ENCODE measurements around the gene GLUL. TPM values are rescaled to one million over a fixed set of nuclear protein-coding genes. Genes with fewer than 3 reads are reported as not detected.
A peak's percentile ranks its signal among the peaks of the same experiment; 100 is the strongest.

GLUL gene
- total RNA-seq, 1 donor from 2014 or later: 175 TPM

DNA sequence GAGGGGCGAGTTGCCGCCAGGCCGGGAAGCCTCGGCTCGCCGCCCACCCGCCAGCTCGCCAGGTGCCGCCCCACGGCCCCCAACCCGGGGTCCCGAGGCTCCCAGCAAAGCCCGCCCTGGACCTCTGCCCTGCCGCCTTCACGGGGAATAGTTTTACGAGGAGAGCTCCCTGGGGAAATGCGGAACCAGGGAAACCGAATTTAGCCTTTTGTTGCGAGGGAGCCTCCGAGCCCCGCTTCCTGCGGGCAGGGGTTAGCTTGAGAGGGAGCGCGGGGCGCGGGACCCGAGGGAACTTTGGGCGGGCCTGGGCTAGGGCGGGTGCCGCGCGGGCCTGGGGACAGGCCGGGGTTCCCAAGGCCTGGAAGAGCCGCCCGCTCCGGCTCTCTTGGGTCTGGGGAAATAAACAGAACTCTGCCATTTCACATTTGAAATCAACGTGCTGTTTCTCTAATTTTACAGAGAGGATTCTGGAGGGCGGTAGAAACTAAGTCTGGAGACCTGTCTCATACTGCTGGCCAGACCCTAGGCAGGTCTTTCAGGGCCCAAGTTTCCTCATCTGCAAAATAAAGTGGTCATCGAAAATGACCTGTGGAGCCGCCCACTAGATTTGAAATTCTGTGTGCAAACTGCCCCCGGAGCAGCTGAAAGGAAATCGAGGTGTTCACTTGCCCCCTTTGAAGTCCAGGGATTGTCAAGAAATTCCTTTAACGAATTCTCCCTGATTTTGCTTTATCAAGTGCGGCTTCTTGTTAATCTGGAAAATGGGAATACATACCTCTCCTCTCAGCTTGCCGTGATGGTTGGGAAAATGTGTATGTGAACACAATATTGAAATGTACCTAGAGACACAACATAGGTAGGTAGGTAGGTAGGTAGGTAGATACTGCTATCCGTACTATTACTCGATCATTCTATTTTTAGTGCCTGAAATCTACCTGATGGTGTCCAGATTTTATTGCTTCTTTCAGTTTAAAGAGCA, 749 bp upstream of the GLUL start:
- Histone ChIP-seq H3K4me3 (ENCODE audit: low read depth, low read length) (peak overlapping the region; percentile 87), H3K27me3 (ENCODE audit: control insufficient read depth, insufficient read depth, low read length) (no peaks in the 10 kb centered on the region), H3K36me3 (ENCODE audit: control insufficient read depth, insufficient read depth, low read length) (no peaks in the 10 kb centered on the region)
- TF ChIP-seq, protein P1, sequence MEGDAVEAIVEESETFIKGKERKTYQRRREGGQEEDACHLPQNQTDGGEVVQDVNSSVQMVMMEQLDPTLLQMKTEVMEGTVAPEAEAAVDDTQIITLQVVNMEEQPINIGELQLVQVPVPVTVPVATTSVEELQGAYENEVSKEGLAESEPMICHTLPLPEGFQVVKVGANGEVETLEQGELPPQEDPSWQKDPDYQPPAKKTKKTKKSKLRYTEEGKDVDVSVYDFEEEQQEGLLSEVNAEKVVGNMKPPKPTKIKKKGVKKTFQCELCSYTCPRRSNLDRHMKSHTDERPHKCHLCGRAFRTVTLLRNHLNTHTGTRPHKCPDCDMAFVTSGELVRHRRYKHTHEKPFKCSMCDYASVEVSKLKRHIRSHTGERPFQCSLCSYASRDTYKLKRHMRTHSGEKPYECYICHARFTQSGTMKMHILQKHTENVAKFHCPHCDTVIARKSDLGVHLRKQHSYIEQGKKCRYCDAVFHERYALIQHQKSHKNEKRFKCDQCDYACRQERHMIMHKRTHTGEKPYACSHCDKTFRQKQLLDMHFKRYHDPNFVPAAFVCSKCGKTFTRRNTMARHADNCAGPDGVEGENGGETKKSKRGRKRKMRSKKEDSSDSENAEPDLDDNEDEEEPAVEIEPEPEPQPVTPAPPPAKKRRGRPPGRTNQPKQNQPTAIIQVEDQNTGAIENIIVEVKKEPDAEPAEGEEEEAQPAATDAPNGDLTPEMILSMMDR (IDR thresholded peaks at IDR 0.05; ENCODE audit: insufficient read depth, low read length, poor library complexity, severe bottlenecking): no peak
- DNase-seq (ENCODE audit: low read depth): no peak

DNA sequence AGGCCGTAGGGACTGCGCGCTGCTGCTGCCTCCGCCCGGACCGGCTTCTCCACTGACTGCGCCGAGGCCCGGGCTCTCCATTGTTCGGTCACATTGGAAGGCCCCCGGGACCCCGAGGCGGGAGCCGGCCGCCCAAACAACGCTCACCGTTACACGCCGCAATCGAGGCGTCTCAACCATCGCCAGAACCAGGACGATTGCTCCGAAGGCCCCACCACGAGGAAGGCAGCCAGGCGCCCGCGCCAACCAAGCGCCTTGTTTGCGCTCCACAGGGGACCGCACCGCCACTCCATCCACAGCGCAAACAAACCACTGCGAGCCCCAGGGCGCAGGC, 595 bp downstream of the GLUL start:
- Histone ChIP-seq H3K4me3 (ENCODE audit: low read depth, low read length) (peak overlapping the region; percentile 87), H3K36me3 (ENCODE audit: control insufficient read depth, insufficient read depth, low read length) (no peaks in the 10 kb centered on the region), H3K27me3 (ENCODE audit: control insufficient read depth, insufficient read depth, low read length) (no peaks in the 10 kb centered on the region)
- TF ChIP-seq, protein P1 (IDR thresholded peaks at IDR 0.05; ENCODE audit: insufficient read depth, low read length, poor library complexity, severe bottlenecking): no peak
- no peak for DNase-seq (ENCODE audit: low read depth)

DNA sequence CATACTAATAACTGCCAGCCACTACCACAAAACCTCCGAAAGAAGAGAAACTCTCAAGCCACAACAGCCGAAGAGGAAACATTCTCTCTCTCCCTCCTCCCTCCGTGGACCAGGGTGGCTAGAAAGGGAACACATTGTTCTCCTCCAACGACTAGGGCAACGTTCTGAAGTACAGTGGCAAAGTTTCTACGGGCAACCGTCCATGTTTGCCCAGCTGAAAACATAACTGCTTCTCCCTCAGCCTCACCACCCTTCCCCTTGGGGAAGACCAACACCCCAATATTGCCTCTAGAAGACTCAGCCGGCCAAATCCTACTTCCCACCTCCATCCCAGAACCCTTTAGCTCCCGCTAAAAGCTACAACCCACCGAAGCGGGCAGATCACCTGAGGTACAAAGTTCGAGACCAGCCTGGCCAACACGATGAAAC, 2.0 kb downstream of the GLUL start:
- Histone ChIP-seq H3K4me3 (ENCODE audit: low read depth, low read length) (peak overlapping the region; percentile 87), H3K36me3 (ENCODE audit: control insufficient read depth, insufficient read depth, low read length) (no peaks in the 10 kb centered on the region), H3K27me3 (ENCODE audit: control insufficient read depth, insufficient read depth, low read length) (no peaks in the 10 kb centered on the region)
- TF ChIP-seq, protein P1 (IDR thresholded peaks at IDR 0.05; ENCODE audit: insufficient read depth, low read length, poor library complexity, severe bottlenecking): no peak
- DNase-seq (ENCODE audit: low read depth): no peak

DNA sequence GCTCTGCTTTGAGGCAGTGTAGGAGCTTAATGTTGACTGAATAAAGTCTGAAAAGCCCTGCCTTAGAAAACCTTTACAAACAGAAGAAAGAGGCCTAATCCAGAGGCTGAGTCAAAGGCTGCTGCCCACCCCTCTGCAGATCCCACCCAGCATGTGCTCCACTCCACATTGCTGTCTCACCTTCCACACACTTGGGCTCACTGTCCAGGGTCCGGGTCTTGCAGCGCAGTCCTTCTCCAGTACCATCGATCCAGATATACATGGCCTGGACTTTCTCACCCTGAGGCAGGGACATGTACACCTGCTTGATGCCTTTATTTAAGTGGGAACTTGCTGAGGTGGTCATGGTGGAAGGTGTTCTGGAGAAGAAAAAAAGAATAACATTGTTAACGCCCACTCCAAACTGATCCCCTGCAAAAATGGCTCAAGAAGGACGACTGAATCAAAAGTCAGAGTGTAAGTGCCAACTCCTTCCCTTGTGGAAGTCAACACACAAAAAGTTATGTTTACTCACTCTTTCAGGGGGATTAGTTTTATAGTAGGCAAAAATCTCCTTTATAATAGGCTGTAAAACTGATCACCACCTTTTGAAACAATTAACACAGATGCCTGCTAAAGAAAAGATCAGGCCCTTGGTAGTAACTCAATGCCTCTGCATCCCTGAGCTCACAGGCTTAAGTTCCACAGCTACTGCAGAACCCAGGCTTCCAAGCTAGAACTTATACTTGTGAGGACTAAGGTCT, 3.0 kb downstream of the GLUL start:
- Histone ChIP-seq H3K4me3 (ENCODE audit: low read depth, low read length) (no peak overlapping the region), H3K36me3 (ENCODE audit: control insufficient read depth, insufficient read depth, low read length) (no peaks in the 10 kb centered on the region), H3K27me3 (ENCODE audit: control insufficient read depth, insufficient read depth, low read length) (no peaks in the 10 kb centered on the region)
- TF ChIP-seq, protein P1 (IDR thresholded peaks at IDR 0.05; ENCODE audit: insufficient read depth, low read length, poor library complexity, severe bottlenecking): no peak
- DNase-seq (ENCODE audit: low read depth): no peak

DNA sequence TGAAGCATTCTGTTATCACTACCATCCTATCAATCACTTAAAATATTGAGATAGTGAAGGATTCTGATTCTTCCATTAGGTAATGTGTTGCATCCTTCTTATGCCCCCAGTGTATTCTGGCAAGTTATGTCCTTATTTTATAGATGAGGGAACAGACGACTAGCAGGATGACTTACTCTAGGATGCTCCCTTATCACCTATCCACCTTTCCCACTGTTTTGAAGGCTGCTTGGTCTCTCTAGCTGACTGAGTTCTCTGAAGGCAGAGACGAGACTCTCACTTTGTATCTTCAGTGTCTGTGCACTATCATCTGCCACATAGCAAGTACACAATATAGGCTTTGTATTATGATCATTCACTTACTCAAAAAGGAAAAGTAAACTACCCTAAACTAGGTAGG, 4.0 kb downstream of the GLUL start:
- H3K27me3 ChIP-seq (ENCODE audit: control insufficient read depth, insufficient read depth, low read length): no peaks in the 10 kb centered on the region
- no peak overlapping the region for H3K4me3 ChIP-seq (ENCODE audit: low read depth, low read length)
- TF ChIP-seq, protein P1 (IDR thresholded peaks at IDR 0.05; ENCODE audit: insufficient read depth, low read length, poor library complexity, severe bottlenecking): no peak
- H3K36me3 ChIP-seq (ENCODE audit: control insufficient read depth, insufficient read depth, low read length): no peaks in the 10 kb centered on the region
- no peak for DNase-seq (ENCODE audit: low read depth)
